GM18873 (cell line): Measurements from ENCODE around the gene SPNS3.

Source experiments
- ATAC-seq: cut with Tn5 transposase; IDR thresholded peaks from one replicate; pipeline ENCODE4 v1.9.1; 2021; ENCODE audit warnings: mild to moderate bottlenecking, moderate library complexity, moderate number of reproducible peaks; ENCODE audit not compliant: unreplicated experiment, low FRiP score

The SPNS3 gene

DNA sequence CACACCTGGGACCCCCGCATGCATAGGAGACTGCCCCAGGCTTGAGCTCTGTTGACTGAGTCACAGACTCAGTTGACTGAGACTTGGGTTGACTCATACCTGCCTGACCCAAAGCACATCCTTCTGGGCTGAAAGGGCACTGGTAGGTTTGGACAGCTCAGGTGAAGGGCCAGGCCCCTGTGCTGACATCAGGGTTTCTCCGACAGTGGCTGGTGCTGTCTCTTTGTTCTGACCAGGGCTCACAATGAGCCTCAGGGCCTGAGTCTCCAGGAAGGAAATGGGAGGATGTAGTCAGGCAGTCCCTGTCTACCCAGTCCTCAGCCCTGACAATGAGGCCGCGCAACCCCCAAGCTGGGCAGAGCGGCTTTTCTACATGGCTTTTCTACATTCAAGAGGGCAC, 71.4 kb downstream of the SPNS3 start:
- no peak for ATAC-seq

DNA sequence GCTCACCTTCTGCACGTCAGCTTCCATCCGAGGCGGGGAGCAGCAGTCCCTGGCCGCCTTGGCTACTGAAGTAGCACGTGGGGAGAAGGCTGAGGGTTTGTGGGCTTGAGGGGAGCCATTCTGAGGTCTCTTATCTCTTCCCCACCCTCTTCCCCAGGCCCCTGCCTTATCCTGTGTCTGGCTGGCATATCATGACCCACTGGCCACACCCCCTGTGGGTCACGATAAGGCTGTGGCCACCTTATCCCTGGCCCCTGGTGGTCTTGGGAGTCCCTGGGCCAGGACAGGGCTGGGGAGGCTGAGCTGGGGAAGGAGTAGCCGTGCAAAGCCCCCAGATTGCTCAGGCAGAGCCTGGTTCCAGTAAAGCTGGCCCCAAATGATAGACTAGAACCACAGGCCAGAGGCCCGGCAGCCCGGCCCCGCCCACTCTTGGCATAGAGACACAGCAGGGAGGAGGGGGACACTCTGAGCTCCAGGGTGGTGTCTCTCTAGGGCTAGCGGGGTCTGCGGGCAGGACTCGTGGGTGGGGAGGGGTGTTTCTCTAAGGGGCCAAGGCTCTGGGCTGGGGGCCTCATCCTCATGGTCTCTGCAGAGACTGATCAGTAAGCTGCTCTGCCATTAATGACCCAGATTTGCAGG, 72.6 kb downstream of the SPNS3 start:
- ATAC-seq: no peak

DNA sequence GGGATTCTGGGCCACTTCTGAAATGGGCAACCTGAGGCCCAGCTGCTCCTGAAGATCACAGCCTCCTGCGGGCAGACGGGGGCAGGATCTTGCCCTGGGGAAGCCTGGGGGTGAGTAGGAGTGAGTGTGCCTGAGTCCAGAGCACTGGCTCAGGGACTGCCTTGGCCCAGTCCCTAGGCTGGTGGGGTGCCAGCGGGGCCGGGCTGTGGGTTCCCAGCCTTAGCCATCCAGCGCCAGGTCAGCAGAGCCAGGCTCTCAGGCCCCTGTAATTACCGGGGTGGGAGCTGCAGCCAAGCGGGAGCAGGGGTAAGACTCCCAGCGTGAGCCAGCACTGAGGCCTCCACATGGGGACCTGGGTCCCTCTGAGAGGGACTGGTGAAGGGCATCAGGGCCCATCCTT, 73.2 kb downstream of the SPNS3 start:
- no peak for ATAC-seq

DNA sequence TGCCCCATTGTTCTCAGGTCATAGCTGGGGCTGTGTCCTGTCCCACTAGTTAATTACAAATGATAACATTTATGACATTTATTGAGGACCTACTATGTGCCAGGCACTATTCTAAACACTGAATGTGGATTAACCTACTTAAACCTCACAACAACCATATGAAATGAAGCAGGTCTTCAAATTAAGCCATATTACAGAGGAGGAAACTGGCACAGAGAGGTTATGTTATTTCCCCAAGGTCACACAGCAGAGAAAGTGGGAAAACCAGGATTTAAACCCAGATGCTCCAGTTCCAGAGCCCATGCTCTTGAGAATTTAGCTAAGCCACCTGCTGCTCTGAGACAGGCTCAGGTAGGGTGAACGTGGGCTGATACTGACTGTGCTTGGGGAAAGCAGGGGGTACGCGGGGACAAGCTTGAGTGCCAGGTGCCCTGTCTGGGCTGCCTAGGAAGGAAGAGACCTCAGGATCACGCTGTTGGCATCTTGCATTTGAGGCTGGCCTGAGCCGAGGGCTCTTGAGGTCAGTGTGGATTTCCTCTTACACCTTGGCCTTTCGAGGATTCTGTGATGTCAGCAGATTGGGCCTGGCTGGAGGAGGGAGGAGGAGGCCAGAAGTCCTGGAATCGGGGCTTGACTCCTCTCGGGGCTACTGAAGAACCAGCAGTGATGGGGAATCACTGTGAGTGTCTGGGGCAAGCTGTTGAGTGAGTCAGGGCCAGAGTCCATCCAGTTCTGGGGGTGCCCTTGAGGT, 73.8 kb downstream of the SPNS3 start:
- ATAC-seq: no peak

DNA sequence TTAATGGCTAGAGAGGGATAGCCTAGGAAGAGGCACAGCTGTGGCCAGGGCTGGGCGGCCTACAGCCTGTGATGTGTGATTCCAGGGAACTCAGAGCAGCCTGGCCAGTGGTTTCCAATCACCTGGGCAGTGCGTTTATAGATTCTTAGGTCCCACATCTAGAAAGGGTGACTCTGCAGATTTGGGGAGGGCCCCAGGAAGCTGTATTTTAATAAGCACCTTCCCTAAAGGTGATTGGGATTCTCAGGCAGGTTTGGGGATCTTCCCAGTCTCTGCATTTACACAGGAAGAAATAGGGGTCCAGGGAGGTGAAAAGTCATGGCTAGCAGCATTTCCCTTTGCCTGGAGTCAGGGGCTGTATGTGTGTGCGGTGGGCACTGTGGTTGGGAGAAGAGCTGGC, 74.5 kb downstream of the SPNS3 start:
- ATAC-seq: no peak

DNA sequence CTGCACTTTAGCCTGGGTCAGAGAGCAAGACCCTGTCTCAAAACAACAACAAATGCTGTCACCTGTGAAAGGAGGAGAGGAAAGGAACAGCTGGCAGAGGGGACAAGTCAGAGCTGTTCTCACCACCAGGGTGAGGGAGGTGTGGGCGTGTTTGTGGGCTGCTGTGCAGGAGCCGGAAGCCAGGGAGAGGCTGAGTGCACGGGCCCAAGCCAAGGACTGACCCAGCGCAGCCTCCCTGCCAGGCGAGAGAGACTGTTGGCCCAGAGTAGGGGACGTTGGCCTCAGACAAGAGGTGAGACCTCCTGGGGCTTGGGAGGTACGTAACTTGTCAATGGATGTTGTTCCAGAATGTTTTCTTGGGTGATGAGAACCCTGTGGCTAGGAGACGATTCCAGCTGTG, 75.7 kb downstream of the SPNS3 start:
- no peak for ATAC-seq

DNA sequence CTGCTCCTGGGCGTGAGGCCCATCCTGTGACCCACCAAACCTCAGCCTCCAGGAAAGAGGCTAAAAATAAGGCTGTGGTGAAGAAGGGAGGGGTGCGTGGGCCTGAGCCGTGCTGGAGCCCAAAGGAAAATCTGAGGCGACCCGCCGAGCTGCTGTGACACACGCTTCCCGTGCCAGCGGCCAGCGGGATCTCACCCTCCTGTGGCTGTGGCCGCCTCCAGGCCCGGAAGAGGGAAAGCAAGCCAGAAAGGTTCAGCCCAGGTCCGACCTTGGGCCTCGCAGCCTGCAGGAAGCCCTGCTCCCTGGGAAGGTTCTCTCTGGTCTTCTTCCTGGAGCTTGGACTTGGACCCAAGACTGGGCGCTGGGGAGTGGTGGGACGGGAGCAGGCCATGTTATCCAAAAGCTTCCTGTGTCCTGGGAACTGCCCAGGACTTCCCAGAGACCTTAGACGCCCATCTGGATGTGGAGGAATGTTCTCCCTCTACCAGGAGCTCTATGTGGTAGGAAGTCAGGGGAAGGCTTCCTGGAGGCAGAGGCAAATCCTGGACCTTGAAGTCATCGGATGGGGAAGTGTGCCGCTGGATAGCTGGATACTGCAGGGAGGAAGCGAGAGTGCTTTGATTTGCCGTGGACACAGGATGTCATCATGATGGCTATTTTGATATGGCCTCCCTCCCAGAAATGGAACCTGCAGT, 76.3 kb downstream of the SPNS3 start:
- ATAC-seq: no peak

DNA sequence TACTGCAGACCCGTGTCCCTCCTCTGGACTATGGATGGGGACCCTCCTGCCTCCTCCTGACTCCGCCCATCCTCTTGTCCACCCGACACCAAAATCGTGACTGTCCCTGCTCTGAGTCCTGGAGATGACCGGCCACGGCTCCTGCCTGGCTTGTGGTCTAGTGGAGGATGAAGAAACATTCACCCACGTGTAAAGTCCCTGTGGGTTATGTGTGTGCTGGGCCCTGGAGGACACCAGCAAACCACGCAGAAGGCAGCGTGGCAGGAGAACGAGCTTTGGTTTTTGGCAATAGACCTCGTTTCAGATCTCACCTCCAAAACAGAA, 76.8 kb downstream of the SPNS3 start:
- no peak for ATAC-seq

DNA sequence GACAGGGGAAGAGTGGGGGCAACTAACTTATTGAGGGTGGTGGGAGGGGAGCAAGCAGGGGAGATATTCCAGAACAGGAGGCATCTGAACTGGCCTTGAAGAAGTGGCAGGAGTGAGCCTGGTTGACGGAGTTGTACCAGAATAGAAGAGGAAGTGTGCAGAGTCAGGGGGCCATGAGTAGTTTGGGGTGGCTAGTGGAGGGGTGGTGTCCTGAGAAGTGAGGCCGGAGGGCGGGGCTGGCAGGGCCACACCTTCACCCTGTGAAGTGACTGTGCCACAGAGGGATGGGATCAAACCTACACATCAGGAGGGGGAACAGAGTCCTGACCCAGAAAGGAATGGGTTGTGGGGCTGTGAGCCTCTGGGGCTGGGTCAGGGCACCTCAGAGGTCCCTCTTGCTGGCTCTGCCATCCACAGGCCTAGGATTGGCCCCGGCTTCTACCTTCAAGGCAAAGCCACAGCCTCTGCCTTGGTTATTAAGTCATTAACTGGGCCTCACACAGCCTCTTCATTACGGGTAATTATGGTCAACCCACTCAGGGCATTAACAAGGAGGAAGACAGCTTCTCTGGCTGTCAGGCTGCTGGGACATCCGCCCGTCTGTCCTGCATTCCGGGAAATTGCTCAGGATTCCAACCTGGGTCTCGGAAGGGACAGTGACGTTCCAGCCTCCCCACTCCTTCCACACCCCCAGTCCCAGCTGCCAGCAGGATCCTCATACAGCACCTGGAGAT, 77.6 kb downstream of the SPNS3 start:
- ATAC-seq: no peak

DNA sequence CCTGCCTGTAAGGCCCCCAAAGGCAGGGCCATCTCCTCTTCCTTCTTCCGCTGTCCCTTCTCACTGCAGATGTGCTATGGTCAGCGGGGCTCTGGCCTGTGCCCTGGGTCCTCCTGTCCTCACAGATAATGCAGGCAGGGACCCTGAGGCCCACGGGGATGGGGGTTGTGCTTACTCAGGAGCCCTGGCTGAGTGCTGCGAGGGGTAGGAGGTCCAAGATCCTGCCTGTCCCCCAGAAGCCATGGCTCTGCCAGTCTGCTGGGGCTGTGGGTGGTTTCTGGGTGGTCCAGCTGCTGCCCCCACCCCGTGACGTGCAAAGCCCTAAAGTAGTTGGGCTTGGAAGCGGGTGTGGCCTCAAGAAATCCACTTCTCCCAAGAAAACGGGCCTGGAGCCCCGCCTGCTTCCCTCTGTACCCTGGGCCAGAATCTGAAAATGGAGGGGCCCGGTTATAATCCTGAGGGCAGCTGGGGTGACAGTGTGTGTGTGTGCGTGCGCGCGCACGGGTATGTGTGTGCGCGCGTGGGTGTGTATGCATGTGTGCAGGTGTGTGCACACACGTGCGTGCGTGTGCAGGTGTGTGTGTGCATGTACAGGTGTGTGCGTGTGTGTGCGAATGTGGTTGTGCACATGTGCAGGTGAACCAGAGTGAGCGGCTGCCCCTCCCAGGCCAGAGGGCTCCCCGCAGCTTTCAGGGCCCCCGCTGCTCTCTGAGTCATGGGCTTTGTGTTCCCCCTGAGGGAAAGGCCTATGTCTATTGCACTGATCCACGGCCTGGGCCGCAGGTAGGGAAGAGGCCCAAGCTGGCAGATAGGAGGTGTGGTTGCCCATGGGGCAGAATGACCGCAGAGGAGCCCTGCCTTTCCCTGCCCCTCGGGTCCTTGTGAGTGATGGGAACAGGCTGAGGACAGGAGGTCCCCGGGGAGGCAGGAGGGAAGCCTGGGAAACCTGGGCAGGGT, 78.7 kb downstream of the SPNS3 start:
- no peak for ATAC-seq

DNA sequence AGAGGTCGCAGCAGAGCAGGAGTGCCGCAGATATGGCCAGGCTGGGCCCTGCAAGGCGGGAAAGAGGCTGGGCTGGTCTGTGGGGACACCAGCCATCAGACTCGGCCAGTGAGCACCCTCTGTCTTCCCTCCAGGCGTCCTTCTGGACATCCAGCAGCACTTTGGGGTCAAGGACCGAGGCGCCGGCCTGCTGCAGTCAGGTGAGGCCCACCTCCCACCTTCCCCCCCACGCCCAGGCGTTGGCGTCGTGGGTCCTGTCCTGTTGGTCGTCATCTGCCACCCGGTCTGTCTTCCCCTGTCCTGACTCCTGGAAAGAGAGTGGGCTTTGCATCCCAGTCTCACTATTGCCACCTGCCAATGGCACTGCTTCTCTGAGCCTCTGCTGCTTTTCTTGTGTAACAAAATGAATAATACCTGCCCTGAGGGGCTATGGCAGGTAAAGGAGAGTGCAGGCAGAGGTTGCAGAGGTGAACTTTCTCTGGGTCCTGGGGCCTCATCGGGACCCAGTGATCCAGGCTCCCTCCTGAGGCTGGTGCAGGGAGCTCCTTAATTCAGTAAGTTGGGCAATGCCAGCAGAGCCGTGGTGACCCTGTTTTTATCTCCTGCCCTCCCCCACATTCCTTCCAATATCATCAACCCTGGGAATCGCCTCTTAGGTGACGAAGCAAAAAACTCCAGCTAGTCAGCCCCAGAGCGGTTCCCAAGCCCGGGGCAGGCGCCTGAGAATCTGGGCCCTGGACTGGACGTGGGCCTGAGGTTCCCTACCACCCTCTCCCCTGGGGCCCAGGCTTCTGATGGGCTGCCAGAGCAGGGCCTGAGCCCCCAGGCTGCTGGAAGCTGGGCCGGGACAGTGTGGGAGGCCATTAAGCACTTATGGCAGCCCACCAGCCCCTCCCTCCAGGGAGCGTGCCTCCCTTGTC, 79.6 kb downstream of the SPNS3 start:
- ATAC-seq: no peak

DNA sequence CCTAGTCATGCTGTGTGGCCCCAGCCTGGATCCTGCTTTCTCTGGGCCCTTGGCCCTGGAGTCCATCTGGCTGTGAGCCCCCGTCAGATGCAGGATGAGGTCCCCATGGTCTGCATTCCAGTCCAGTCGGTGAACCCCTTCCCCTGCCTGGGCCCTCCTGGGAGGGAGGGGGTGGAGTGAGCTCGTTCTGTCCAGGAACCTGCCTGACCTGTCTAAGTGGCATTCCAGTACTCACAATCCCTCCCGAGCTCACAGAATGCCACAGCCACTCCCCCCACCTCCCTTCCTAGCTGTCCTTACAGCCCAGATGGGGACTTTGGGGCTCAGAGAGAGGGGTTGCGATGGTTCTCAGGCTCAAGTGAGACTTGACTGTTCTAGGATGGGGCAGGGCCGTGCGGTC, 80.5 kb downstream of the SPNS3 start:
- no peak for ATAC-seq

DNA sequence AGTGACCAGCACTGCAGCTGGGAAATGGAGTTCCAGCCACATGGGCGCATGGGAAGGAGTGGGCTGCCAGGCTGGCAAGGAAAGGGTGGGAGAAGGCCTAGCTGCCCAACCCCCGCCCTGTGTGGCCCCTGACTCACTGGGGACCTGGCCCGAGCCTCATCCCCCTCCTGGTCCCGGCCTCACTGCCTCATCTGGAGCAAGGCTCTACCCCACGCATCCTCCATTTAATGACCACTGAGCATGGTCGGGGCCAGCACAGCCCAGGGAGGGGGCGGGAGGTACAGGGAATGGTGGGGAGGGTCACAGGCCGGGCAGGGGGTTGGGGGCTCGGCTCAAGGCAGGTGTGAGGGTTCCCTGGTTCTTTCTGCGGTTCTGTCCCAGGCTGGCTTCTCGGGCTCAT, 81.0 kb downstream of the SPNS3 start:
- ATAC-seq: no peak

DNA sequence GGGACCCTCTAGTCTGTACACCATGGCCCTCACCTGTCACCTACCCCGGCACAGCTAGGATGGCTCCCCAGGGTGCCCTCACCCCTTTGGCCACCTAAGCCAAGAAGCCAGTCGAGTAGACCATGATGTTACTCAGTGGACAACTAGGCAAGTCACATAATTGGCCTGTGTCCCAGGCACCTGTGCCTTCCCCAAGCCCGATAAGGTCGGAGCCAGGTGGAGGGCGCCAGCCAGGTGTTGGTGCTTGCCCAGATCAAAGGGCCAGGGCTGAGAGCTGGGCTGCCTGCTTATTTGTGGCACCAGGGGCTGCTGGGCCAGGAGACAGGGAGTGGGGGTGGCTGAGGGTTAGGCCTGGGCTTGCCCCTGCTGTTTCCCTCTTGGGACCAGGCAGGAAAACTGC, 81.8 kb downstream of the SPNS3 start:
- ATAC-seq: no peak

DNA sequence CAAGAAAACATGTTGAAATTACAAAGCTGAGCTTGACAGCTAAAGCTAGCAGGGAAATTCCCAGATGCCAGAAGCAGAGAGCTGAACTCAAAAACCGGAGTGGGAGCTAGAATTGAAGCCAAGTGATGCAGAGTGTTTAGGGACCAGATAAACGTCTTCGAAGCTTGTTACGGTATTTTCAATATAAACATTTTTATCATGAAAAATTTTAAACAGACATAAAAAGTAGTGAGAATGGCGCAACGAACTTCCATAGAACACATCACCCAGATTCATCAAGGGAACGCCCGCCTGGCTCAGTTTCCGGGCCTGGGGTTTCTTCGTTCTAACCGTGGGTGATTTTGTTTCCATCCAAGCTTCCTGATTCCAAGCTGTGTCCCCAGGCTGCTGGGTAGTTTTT, 83.0 kb downstream of the SPNS3 start:
- ATAC-seq: no peak

DNA sequence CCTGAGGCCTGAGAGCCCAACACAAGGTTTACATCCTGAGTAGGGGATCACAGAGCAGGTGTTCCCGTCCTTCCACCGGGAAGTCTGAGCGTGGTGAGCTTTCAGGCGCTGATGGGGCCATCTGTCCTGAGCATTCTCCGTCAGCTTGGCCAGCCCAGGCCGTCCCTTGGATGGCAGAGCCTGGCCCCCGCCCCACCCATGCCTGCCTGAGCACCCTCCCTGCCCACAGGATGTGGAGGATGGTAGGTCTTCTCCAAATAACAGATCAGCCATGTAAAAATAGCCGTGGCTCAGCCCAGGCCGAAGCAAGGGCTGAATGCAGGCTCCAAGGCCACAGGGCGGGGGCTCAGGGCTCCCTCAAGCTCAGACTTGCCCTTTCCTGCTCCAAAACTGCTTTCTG, 85.2 kb downstream of the SPNS3 start:
- ATAC-seq: no peak

DNA sequence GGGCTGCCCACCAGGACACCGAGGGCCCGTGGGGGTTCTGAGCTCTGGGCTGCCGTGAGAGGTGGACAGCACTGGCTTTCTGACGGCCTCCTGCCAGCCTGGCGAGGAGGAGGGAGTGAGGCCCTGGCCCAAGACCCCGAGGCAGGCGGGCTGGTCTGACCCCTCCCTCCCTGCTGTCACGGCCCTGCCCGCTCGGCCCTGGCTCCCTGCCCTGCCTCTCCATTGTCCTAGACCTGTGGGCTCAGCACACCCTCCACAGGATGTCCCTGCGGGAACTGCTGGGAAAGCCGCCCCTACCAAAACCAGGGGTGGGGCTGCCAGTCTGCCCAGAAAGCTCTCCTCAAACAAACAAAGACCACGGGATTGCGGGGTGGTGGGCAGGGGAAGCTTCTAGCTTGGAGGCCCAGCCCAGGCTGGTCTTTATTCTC, 85.6 kb downstream of the SPNS3 start:
- no peak for ATAC-seq

DNA sequence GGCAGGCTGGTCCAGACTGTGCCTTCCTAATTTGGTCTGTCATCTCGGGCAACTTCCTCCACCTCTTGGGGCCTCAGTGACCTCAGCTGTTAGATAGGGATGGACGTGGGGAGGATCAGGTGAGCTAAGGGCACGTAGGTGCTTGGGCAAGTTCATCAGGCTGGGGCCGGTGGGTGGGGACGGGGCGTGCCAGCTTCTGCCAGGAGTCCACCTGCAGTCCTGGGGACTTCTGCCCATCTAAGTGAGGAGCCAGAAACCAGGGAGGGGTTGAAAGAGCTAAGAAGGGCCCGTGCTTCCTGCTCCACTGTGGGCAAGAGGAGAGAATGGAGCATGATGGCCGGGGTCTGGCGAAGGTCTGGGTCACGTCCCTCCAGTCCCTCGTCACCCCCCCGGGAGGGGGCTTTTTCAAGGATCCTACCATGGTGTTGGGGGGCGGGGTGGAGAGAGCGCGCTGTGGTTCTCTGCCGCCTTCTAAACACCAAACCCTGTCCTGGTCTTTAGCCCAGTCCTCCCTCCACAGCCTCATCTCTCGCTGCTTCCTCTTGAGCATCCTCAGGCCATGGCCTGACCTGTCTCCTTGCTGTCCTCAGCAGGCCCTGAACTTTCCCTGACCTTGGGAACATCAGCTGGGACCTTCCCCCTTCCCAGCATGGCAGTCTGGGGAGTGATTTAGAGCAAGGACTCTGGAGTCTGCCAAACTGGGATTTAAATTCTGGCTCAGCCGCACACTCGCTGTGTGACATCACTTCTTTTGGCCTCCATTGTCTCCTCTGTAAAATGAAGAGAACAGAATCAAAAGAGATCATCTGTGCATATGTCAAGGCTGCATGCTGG, 86.5 kb downstream of the SPNS3 start:
- ATAC-seq: no peak
